GM12864 (cell line): ENCODE measurements around the gene C11orf87.

Experiments used
- DNase-seq: peaks from one replicate; pipeline ENCODE4 v3.0.0-alpha.2; 2011; ENCODE audit warnings: low read depth
- H3K4me3 ChIP-seq: 2 replicates; pipeline ENCODE4 v1.5.1; 2011; ENCODE audit warnings: mild to moderate bottlenecking, low read depth, low read length, control low read depth
- CTCF ChIP-seq: IDR thresholded peaks from 2 replicates; pipeline ENCODE4 v1.5.1; 2011; ENCODE audit warnings: low read depth, mild to moderate bottlenecking, moderate library complexity, low read length, control low read depth, inconsistent platforms; ENCODE audit errors: missing control alignments

C11orf87 gene

GRCh38 chr11:109421981-109422869, at the start of gene C11orf87:
TSS of gene C11orf87 (plus strand) at chr11:109422190. CDS start at chr11:109423634, 1,444 bp downstream.
- H3K4me3 ChIP-seq = no peak within 1 kb of the TSS
- TF ChIP-seq CTCF = no peak
- DNase-seq = no peak

DNA sequence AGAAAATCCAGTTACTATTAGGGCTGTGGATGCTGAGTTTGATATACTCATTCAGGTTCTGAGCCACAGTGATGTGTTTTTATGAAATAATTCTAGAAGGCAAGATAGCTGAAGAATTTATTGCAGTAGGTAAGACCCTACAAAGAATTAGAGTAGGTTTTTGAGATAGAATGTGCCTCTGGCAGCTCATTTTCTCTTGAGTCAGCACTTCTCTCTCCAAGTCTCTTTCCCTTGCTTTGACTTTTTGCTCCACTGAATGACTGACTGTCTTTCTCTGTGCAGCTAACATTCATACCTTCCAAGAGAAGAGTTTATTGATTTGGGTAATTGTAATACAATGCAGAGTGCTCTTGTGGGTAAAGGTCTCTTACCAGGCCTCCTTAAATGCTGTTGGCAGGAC, 48.0 kb upstream of the C11orf87 start:
- no peak for TF ChIP-seq CTCF
- DNase-seq = no peak
- H3K4me3 ChIP-seq = no peak overlapping the region

DNA sequence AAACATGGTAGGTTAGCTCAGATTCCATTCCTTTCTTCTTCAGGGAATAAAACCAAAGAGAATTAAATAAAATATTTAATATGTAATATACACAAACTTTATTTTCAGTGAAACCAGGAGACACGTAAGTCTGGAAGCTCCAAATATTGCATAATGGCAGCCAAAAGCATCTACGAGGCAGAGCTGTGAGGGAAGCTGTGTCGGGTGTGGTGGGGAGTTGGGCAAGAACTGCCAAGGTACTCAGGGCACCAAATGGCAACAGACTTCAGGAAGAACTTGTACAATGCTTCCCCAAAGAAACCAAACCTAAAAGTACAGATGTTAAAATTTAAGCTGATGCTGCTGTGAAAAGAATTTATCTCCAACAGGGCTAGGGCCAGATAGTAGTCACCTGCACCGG, 47.5 kb upstream of the C11orf87 start:
- TF ChIP-seq CTCF = no peak
- DNase-seq = no peak
- no peak overlapping the region for H3K4me3 ChIP-seq

DNA sequence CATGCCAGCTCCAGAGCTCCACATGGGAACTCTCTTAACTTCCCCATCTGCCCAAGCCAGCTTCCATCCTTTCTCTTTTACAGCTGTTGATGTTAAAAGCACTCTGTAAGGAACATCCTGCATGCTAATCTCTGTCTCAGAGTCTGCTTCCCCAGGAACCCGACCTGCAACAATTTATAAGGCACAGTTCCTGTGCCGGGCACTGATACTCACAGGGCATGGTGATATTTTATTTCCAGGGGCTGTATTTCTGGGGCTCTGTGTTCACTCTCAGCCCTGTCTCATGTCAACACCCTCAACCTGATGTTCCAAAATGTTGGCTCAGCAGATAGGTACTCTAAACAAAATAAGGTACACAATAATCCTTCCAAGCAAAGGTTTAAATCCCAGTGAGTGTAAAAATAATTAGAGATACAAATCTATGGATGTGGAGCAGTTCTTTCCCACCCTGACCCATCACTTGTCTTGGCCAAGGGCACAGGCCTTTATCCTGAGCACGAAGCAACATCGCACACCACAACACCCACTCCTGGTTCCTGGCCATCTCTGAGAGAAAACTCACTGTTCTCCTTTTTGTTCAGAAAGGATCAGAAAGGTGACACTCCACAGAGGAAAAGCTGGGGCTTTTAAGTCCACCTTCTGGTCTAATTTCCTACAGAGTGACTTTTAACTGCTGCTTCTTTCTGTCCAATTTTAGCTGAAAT, 44.8 kb upstream of the C11orf87 start:
- TF ChIP-seq CTCF = no peak
- H3K4me3 ChIP-seq = no peak overlapping the region

DNA sequence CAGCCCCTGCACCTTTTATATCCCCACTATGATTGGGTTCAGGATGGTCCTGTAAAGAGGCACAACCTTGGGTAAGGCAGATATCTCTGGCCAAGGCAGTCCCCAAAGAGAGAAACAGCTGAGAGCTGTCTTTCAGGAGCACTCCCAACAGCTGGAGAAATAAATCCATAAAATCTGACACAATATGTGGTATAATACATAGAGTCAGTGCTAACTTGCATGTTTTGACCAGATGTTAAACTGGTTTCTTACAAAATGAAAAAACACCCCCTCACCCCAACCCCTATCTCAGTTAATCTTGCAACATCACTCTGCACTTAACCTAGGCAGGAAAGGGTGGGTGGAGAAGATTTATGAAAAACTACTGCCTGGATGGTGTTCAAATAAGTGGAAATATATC, 44.0 kb upstream of the C11orf87 start:
- DNase-seq = no peak
- no peak for TF ChIP-seq CTCF
- H3K4me3 ChIP-seq = no peak overlapping the region

More for the DNA sequence above, 44.8 kb upstream of the C11orf87 start:
- DNase-seq = no peak

DNA sequence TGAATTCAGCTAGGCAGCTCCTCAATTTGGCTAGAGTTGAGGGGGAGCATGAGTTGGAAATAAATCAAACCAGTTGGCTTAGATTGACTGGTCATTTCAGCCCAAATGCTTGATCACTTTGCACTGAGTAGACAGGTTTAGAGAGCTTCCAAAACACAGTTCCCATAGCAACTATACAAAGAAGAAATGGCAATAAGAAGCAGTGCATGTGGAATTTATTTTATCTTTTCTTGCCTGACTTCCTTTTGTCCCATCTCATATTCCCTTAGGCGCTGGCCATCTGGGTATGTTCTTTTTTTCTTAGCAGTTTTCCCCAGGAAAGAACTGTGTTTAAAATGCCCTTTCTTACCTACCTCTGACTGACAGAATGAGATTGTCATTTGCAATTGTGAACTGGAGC, 38.7 kb upstream of the C11orf87 start:
- no peak overlapping the region for H3K4me3 ChIP-seq
- DNase-seq = no peak
- TF ChIP-seq CTCF = no peak

- TF ChIP-seq CTCF = no peak
- DNase-seq = no peak
- no peak overlapping the region for H3K4me3 ChIP-seq
Measured at GRCh38 chr11:109384873-109385272, 37.1 kb upstream of the C11orf87 start.
